Hepatocyte (in vitro differentiated cells): Measurements from ENCODE around the gene SNX32. TPM values are rescaled to one million over a fixed set of nuclear protein-coding genes. Genes with fewer than 3 reads are reported as not detected.

Source experiments
- DNase-seq: peaks from one replicate; pipeline ENCODE4 v3.0.0-alpha.2; 2016; ENCODE audit warnings: low spot score
- H2AFZ ChIP-seq: fragments of 200-600 bp; sonication (generic); 2 replicates; pipeline ENCODE4 v1.6.0; 2016; ENCODE audit warnings: antibody characterized with exemption, mild to moderate bottlenecking
- H3K27ac ChIP-seq: fragments of 200-600 bp; sonication (generic); 2 replicates; pipeline ENCODE4 v1.5.1; 2016; ENCODE audit warnings: mild to moderate bottlenecking
- H3K27me3 ChIP-seq: fragments of 200-600 bp; sonication (generic); 2 replicates; pipeline ENCODE4 v1.6.1; 2016
- H3K36me3 ChIP-seq: fragments of 200-600 bp; sonication (generic); replicated peaks from 2 replicates; pipeline ENCODE4 v1.5.1; 2016; ENCODE audit warnings: low read depth; ENCODE audit not compliant: insufficient read depth
- H3K4me1 ChIP-seq: fragments of 200-600 bp; sonication (generic); 2 replicates; pipeline ENCODE4 v1.5.1; 2016; ENCODE audit warnings: mild to moderate bottlenecking, moderate library complexity; ENCODE audit not compliant: insufficient read depth
- H3K4me2 ChIP-seq: fragments of 200-600 bp; sonication (generic); 2 replicates; pipeline ENCODE4 v1.6.0; 2016
- H3K4me3 ChIP-seq: fragments of 200-600 bp; sonication (generic); 2 replicates; pipeline ENCODE4 v1.5.1; 2016; ENCODE audit warnings: mild to moderate bottlenecking
- H3K79me2 ChIP-seq: fragments of 200-600 bp; sonication (generic); 2 replicates; pipeline ENCODE4 v1.6.0; 2017; ENCODE audit warnings: mild to moderate bottlenecking
- H3K9me2 ChIP-seq: fragments of 200-600 bp; sonication (generic); replicated peaks from 2 replicates; pipeline ENCODE4 v1.6.0; 2017; ENCODE audit warnings: mild to moderate bottlenecking; ENCODE audit not compliant: insufficient read depth
- H3K9me3 ChIP-seq: fragments of 200-600 bp; sonication (generic); 2 replicates; pipeline ENCODE4 v1.5.1; 2016; ENCODE audit warnings: low read depth, mild to moderate bottlenecking
- H4K20me1 ChIP-seq: fragments of 200-600 bp; sonication (generic); 2 replicates; pipeline ENCODE4 v1.6.0; 2016; ENCODE audit warnings: mild to moderate bottlenecking; ENCODE audit not compliant: insufficient read depth, poor library complexity, severe bottlenecking
- EZH2 ChIP-seq: fragments of 200-600 bp; sonication (generic); IDR thresholded peaks from 2 replicates; pipeline ENCODE4 v1.6.1; 2016; ENCODE audit warnings: antibody characterized with exemption, mild to moderate bottlenecking, borderline replicate concordance
- EZH2phosphoT487 ChIP-seq: fragments of 200-600 bp; sonication (generic); IDR thresholded peaks from one replicate; pipeline ENCODE4 v1.6.1; 2018; ENCODE audit warnings: antibody characterized with exemption, mild to moderate bottlenecking, low read depth, moderate library complexity; ENCODE audit not compliant: unreplicated experiment, severe bottlenecking
- WGBS: methylation state at CpG from one replicate; pipeline ENCODE4 v1.1.6; 2016; ENCODE audit warnings: low lambda C conversion rate; ENCODE audit errors: missing lambda C conversion rate; 5-methylcytosine and 5-hydroxymethylcytosine counted together
- polyA plus RNA-seq: library from polyadenylated mRNA; unstranded; fragments of >200 nt; fragmentation: Nextera tagmentation; extraction: Ambion mirVana; gene quantifications from 2 replicates; pipeline ENCODE4 v1.2.1, GENCODE V29; 2016
- total RNA-seq: library from RNA; depleted of rRNA; stranded (reverse); fragments of >200 nt; gene quantifications from 2 replicates; pipeline ENCODE4 v1.2.3, GENCODE V29; 2014
- TF ChIP-seq, protein P1 (sequence below): fragments of 200-600 bp; sonication (generic); IDR thresholded peaks from 2 replicates; pipeline ENCODE4 v1.5.1; 2016; ENCODE audit warnings: antibody characterized with exemption, mild to moderate bottlenecking; ENCODE audit not compliant: poor library complexity

Gene SNX32
- total and polyA plus RNA-seq, 2 experiments from 2014 or later = 2.9 to 5.1 TPM

DNA sequence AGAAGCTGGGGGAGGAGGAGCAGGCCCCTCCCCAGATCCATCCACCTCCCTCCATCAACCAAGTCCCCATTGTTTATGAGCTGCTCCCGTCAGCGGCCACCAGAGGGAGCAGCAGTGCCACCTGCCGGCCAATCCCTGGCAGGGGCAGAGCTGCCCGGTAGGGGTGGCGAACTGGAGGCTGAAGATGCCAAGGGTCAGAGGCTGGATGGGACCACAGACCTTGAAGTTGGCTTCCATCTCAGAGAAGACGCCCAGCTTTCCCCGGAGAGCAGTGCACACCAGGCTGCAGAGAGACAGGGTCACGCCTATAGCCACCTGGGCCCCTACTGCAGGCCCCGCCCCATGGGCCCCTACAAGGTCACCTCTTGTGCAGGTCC is 50.9 kb downstream of the SNX32 start:
- H3K4me3 ChIP-seq = no peak overlapping the region
- no peaks in the 10 kb centered on the region for H3K9me2 ChIP-seq
- peak; percentile 85 for DNase-seq
- no peaks in the 10 kb centered on the region for H4K20me1 ChIP-seq
- no peak overlapping the region for H2AFZ ChIP-seq
- TF ChIP-seq, protein P1, sequence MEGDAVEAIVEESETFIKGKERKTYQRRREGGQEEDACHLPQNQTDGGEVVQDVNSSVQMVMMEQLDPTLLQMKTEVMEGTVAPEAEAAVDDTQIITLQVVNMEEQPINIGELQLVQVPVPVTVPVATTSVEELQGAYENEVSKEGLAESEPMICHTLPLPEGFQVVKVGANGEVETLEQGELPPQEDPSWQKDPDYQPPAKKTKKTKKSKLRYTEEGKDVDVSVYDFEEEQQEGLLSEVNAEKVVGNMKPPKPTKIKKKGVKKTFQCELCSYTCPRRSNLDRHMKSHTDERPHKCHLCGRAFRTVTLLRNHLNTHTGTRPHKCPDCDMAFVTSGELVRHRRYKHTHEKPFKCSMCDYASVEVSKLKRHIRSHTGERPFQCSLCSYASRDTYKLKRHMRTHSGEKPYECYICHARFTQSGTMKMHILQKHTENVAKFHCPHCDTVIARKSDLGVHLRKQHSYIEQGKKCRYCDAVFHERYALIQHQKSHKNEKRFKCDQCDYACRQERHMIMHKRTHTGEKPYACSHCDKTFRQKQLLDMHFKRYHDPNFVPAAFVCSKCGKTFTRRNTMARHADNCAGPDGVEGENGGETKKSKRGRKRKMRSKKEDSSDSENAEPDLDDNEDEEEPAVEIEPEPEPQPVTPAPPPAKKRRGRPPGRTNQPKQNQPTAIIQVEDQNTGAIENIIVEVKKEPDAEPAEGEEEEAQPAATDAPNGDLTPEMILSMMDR = peak; percentile 99
- TF ChIP-seq EZH2 = no peak
- H3K36me3 ChIP-seq = no peaks in the 10 kb centered on the region
- 27% methylated on average over 9 of the region's 9 CpGs for WGBS
- no peak overlapping the region for H3K4me2 ChIP-seq
- H3K9me3 ChIP-seq = no peaks in the 10 kb centered on the region
- no peaks in the 10 kb centered on the region for H3K27me3 ChIP-seq
- peaks cover 22% of the 10 kb centered on the region for H3K4me1 ChIP-seq
- H3K79me2 ChIP-seq = peaks cover 24% of the 10 kb centered on the region
- H3K27ac ChIP-seq = no peak overlapping the region

DNA sequence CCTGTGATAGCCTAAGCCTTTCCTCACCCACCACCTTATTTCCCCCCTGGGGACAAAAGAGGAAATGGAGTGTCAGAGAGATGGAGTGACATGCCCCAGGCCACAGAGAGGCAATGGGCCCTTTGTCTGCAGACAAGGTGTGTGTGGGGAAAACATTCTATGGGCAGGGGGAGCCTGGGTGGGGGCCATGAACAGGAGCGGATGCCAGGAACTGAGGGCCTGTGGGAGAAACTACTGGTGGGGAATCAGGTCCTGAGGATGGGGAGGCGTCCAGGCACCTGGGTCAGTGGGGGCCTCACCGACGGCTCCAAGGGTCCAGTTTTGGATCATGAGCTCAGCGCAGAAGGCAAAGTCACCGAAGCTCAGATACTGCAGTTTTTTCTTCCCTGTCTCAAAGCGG is 51.5 kb downstream of the SNX32 start:
- Histone ChIP-seq H4K20me1 (no peaks in the 10 kb centered on the region), H3K9me2 (no peaks in the 10 kb centered on the region), H3K4me3 (no peak overlapping the region), H3K9me3 (no peaks in the 10 kb centered on the region), H3K4me2 (no peak overlapping the region), H2AFZ (no peak overlapping the region), H3K27me3 (no peaks in the 10 kb centered on the region), H3K27ac (no peak overlapping the region), H3K4me1 (peaks cover 27% of the 10 kb centered on the region), H3K79me2 (peaks cover 24% of the 10 kb centered on the region), H3K36me3 (no peaks in the 10 kb centered on the region)
- TF ChIP-seq EZH2 (no peak), EZH2phosphoT487 (no peak)
- TF ChIP-seq, protein P1 = no peak
- no peak for DNase-seq
- 93% methylated on average over 7 of the region's 7 CpGs for WGBS

DNA sequence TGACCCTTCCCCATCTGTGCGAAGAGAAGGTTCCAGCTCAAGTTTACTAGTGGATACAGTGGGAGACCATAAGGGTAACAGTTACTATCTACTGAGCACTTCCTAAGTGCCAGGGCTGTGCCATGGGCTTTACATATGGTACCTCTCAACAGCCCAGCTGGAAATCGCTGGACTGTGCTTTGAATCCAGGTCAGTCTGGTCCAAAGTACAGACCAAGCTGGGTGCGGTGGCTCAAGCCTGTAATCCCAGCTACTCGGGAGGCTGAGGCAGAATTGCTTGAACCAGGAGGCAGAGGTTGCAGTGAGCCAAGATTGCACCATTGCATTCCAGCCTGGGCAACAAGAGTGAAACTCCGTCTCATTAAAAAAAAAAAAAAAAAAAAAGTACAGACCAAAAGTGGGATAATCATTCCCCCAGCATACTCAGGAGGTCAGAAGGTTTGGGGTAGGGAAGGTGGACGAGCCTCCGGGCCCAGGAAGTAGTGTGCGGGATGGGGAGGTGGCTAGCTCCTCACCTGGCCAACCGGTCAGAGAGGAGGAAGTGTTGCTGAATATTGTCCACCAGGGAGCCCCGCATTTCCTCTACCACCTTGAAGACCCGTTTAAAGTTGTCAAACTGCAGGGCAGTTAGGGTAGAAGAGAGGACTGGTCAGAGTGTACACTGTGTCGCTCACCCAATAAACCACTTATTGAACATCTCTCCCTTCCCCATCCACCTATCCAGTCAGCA is 52.2 kb downstream of the SNX32 start:
- no peaks in the 10 kb centered on the region for H3K9me2 ChIP-seq
- TF ChIP-seq, protein P1 = no peak
- TF ChIP-seq EZH2phosphoT487 (no peak), EZH2 (no peak)
- 89% methylated on average over 12 of the region's 12 CpGs for WGBS
- DNase-seq = no peak
- no peaks in the 10 kb centered on the region for H4K20me1 ChIP-seq
- peak overlapping the region; percentile 92 for H3K27ac ChIP-seq
- no peaks in the 10 kb centered on the region for H3K27me3 ChIP-seq
- no peak overlapping the region for H3K4me3 ChIP-seq
- no peaks in the 10 kb centered on the region for H3K36me3 ChIP-seq
- H3K79me2 ChIP-seq = peaks cover 24% of the 10 kb centered on the region
- no peaks in the 10 kb centered on the region for H3K9me3 ChIP-seq
- H3K4me1 ChIP-seq = peaks cover 31% of the 10 kb centered on the region
- H2AFZ ChIP-seq = no peak overlapping the region
- peak overlapping the region; percentile 98 for H3K4me2 ChIP-seq
